Psoas muscle (tissue), 8 donors: ENCODE data around the gene ABCA13. TPM values are rescaled to one million over a fixed set of nuclear protein-coding genes. Genes with fewer than 3 reads are reported as not detected.

ENCODE experiments used
- ATAC-seq, 4 donors: fragments of 200-7000 bp; cut with Tn5 transposase; one replicate each; pipeline ENCODE4 v1.9.1; 2020; ENCODE audit warnings: moderate library complexity in 3 of 4, mild to moderate bottlenecking in 2 of 4
- DNase-seq, 2 donors: peaks; one replicate each; pipeline ENCODE4 v3.0.0-alpha.2; 2020
- H3K27ac ChIP-seq: fragments of 200-600 bp; one replicate; pipeline ENCODE4 v1.8.0; 2022
- H3K27me3 ChIP-seq, 3 donors: fragments of 200-600 bp in 1 of 3; one replicate each; pipeline versions ENCODE4 v1.6.1 to v1.8.0; 2013 to 2022; ENCODE audit warnings: low read length in 2 of 3, mild to moderate bottlenecking in 2 of 3, moderate library complexity in 1 of 3; ENCODE audit not compliant: insufficient read depth in 3 of 3
- H3K36me3 ChIP-seq, 2 donors: fragments of 200-600 bp in 1 of 2; one replicate each; pipeline versions ENCODE4 v1.6.1 to v1.8.0; 2013 to 2022; ENCODE audit warnings: low read depth in 1 of 2, mild to moderate bottlenecking in 1 of 2, moderate library complexity in 1 of 2; ENCODE audit not compliant: insufficient read depth in 1 of 2
- H3K4me1 ChIP-seq: fragments of 200-600 bp; one replicate; pipeline ENCODE4 v1.8.0; 2022
- H3K4me3 ChIP-seq: fragments of 200-600 bp; one replicate; pipeline ENCODE4 v1.8.0; 2022; ENCODE audit warnings: mild to moderate bottlenecking
- H3K9me3 ChIP-seq: fragments of 200-600 bp; one replicate; pipeline ENCODE4 v1.8.0; 2022
- WGBS, 3 donors: extraction: QIAGEN DNeasy Blood & Tissue Kit; methylation state at CpG; one replicate each; pipeline versions ENCODE4 v1.1.6 to v1.1.7; 2013; 5-methylcytosine and 5-hydroxymethylcytosine counted together
- intact Hi-C, 2 donors: fragments of 100-400 bp; cut with DNase I; formaldehyde crosslinking; loops; one replicate each; pipeline versions ENCODE4 v1.11.0 to v1.14.2; 2022
- polyA plus RNA-seq, 3 donors: library from polyadenylated mRNA; stranded (reverse); fragments of 200-250 nt; gene quantifications; one replicate each; pipeline ENCODE4 v1.2.3, GENCODE V29; 2013
- total RNA-seq, 4 donors: library from RNA; stranded (reverse); fragmentation: NEBNext Ultra II Directional in 2 of 4; extraction: Animal tissue kit (Norgen Biotek cat#: 25700) in 2 of 4; gene quantifications; one replicate each; pipeline versions ENCODE4 v1.2.1 to v1.2.4, GENCODE V29; 2021 to 2023
- TF ChIP-seq, protein P1 (sequence below): fragments of 200-600 bp; IDR thresholded peaks from one replicate; pipeline ENCODE4 v1.8.0; 2022; ENCODE audit warnings: antibody characterized with exemption
- donor health status: healthy with polysubstance abuse.
- donor health status: DM: no; HTN: no; CAD: no; lungs with moderate emphysema.
- donor health status: Bipolar disorder and iron deficiency.
- donor health status: healthy.
- donor health status: DM: yes; HTN: yes; CAD: no.
- donor health status: DM: no; HTN: no; CAD: no.
- donor health status: DM: no; HTN: no; CAD: no.
- donor health status: DM: yes; HTN: yes; CAD: no.

The ABCA13 gene
- total and polyA plus RNA-seq, 7 donors, result 0.06 to 0.12 (median 0.10) TPM; not detected in 4

DNA sequence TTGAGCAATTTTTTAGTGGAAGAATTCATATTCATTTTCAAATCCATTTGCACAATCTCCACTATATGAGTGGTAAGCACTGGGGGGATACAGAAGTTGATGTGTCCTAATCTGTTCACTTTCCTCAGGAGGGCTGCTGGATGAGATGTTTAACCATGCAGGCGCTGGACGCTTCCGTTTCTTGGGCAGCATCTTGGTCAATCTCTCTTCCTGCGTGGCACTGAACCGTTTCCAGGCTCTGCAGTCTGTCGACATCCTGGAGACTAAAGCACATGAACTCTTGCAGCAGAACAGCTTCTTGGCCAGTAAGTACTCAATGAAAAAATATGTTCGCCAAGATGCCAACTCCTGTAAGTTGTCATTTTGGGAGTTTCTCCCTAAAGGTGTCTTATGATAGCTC, 179.3 kb downstream of the ABCA13 start:
- Histone ChIP-seq H3K36me3 (no peaks in the 10 kb centered on the region), H3K9me3 (no peaks in the 10 kb centered on the region), H3K4me3 (no peak overlapping the region), H3K27ac (no peak overlapping the region), H3K27me3 (no peaks in the 10 kb centered on the region), H3K4me1 (no peaks in the 10 kb centered on the region)
- 78 to 79% (median 79%) methylated on average over 7 of the region's 7 CpGs for WGBS, 3 donors
- TF ChIP-seq, protein P1, sequence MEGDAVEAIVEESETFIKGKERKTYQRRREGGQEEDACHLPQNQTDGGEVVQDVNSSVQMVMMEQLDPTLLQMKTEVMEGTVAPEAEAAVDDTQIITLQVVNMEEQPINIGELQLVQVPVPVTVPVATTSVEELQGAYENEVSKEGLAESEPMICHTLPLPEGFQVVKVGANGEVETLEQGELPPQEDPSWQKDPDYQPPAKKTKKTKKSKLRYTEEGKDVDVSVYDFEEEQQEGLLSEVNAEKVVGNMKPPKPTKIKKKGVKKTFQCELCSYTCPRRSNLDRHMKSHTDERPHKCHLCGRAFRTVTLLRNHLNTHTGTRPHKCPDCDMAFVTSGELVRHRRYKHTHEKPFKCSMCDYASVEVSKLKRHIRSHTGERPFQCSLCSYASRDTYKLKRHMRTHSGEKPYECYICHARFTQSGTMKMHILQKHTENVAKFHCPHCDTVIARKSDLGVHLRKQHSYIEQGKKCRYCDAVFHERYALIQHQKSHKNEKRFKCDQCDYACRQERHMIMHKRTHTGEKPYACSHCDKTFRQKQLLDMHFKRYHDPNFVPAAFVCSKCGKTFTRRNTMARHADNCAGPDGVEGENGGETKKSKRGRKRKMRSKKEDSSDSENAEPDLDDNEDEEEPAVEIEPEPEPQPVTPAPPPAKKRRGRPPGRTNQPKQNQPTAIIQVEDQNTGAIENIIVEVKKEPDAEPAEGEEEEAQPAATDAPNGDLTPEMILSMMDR, result no peak
- DNase-seq, result no peak
- ATAC-seq, result no peak
- intact Hi-C loops, result no loop called here

DNA sequence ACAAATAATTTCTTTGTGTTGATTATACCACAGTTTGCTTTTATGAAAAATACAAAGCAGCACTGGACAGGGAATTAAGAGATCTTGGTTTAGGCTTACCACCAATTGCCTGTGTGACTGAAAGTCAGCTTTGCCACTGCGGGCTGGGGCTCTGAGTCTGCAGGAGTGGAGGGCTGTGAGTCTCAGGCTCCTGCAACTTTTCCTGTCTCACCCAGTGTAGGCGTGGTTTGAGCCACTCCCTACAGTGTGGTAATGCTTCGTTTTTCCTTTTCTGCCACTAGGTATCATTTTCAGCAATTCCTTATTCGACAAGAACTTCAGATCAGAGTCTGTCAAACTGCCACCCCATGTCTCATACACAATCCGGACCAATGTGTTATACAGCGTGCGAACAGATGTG, 180.6 kb downstream of the ABCA13 start:
- 76 to 80% (median 78%) methylated on average over 7 of the region's 7 CpGs for WGBS, 3 donors

DNA sequence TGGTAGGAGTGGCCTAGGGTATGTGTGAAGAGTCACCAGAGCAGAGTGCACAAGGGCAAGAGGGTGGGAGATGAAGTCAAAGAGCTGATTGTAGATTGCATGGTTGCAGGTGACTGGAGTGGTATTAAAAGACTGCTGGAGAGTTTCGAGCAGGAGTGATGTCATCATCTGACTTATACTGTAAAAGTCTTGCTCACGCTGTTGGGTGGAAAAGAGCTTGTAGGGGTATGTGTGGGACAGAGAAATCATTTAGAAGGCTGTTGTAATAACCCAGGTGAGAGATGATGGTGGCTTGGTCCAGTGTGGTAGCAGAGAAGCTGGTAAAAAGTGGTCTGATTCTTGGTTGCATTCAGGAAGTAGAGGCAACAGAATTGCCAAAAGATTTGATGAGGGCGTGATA, 184.1 kb downstream of the ABCA13 start:
- Histone ChIP-seq H3K36me3 (no peaks in the 10 kb centered on the region), H3K27ac (no peak overlapping the region), H3K4me1 (no peaks in the 10 kb centered on the region), H3K9me3 (no peaks in the 10 kb centered on the region), H3K27me3 (no peaks in the 10 kb centered on the region), H3K4me3 (no peak overlapping the region)
- WGBS, 3 donors, result 87 to 95% (median 92%) methylated on average over 3 of the region's 3 CpGs
- ATAC-seq (no peak), DNase-seq (no peak)
- intact Hi-C loops, result no loop called here
- TF ChIP-seq, protein P1, result no peak

More for the DNA sequence above, 180.6 kb downstream of the ABCA13 start:
- no peak overlapping the region for H3K4me3 ChIP-seq
- no peaks in the 10 kb centered on the region for H3K27me3 ChIP-seq
- H3K9me3 ChIP-seq, result no peaks in the 10 kb centered on the region
- ATAC-seq (no peak), DNase-seq (no peak)
- intact Hi-C loops, result no loop called here
- no peaks in the 10 kb centered on the region for H3K36me3 ChIP-seq
- H3K4me1 ChIP-seq, result no peaks in the 10 kb centered on the region
- TF ChIP-seq, protein P1, result no peak
- no peak overlapping the region for H3K27ac ChIP-seq

DNA sequence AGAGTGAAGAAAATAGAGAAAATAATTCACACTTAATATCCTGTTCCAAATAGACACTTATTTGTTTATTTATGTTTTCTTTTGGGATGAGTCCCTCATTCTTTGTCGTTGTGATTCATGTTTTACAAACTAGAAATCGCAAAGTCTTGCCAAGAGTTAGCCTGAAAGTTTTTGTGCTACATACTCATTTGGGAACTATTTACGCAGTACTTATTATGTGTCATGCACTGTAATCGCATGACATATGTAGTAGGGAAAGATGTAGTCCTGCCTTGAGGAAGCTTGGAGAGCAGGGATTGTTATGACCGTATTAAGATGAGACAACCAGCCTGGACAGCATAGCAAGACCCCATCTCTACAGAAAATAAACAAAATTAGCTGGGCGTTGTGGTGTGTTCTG, 189.3 kb downstream of the ABCA13 start:
- Histone ChIP-seq H3K27ac (no peak overlapping the region), H3K9me3 (no peaks in the 10 kb centered on the region), H3K4me1 (no peaks in the 10 kb centered on the region), H3K4me3 (no peak overlapping the region), H3K27me3 (no peaks in the 10 kb centered on the region), H3K36me3 (no peaks in the 10 kb centered on the region)
- TF ChIP-seq, protein P1, result no peak
- WGBS, 3 donors, result 67 to 83% (median 81%) methylated on average over 6 of the region's 6 CpGs
- intact Hi-C loops, result no loop called here
- ATAC-seq (no peak), DNase-seq (no peak)

DNA sequence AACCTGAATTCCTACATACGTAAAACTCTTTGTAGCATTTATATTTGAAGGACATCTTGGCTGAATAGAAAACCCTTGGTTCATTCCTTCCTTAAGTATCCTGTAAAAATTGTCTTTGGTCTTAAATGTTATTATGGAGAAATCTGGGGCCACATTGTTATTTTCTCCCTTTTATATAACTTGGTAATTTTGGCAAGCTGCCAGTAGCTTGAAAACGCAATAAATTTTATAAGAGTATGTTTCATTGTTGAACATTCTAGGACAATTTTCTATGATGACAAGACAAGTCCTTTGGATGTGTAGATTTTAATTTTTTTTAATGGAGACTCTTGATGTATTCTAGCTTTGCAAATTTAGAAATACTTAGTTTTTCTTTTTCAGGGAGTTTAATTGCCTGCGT, 191.9 kb downstream of the ABCA13 start:
- Histone ChIP-seq H3K9me3 (no peaks in the 10 kb centered on the region), H3K36me3 (no peaks in the 10 kb centered on the region), H3K4me1 (no peaks in the 10 kb centered on the region), H3K4me3 (no peak overlapping the region), H3K27me3 (no peaks in the 10 kb centered on the region), H3K27ac (no peak overlapping the region)
- intact Hi-C loops, result no loop called here
- TF ChIP-seq, protein P1, result no peak
- no peak for ATAC-seq
- DNase-seq, result no peak
- 40 to 75% (median 71%) methylated on average over 3 of the region's 3 CpGs for WGBS, 3 donors
